GM19372 (cell line): ENCODE data around the gene FUT1.
"Not testable (repeated sequence)": the region's sequence is repeated elsewhere in the genome, so short reads cannot be mapped to it uniquely, and the experiment has no call there.

Experiments
- ATAC-seq: cut with Tn5 transposase; IDR thresholded peaks from one replicate; pipeline ENCODE4 v1.9.1; 2021; ENCODE audit warnings: mild to moderate bottlenecking, low read depth, moderate library complexity; ENCODE audit not compliant: unreplicated experiment

FUT1 gene

GRCh38 chr19:48718711-48719231 is 33.7 kb downstream of the FUT1 start:
- ATAC-seq, result no peak

GRCh38 chr19:48718106-48718505 is 34.3 kb downstream of the FUT1 start:
- not testable (repeated sequence) for ATAC-seq

- no peak for ATAC-seq
Observed at GRCh38 chr19:48716562-48717291, 35.7 kb downstream of the FUT1 start.

GRCh38 chr19:48715681-48716171 is 36.7 kb downstream of the FUT1 start:
- ATAC-seq, result no peak

GRCh38 chr19:48714759-48715675 is 37.4 kb downstream of the FUT1 start:
- no peak for ATAC-seq

GRCh38 chr19:48713864-48714755 is 38.3 kb downstream of the FUT1 start:
- peak; percentile 87 for ATAC-seq

- no peak for ATAC-seq
Observed at GRCh38 chr19:48713041-48713863, 39.2 kb downstream of the FUT1 start.

- no peak for ATAC-seq
Observed at GRCh38 chr19:48711106-48711662, 41.3 kb downstream of the FUT1 start.

- no peak for ATAC-seq
Observed at GRCh38 chr19:48708471-48708870, 44.0 kb downstream of the FUT1 start.

GRCh38 chr19:48705431-48705830 is 47.0 kb downstream of the FUT1 start:
- no peak for ATAC-seq

- ATAC-seq, result no peak
Observed at GRCh38 chr19:48703316-48703715, 49.1 kb downstream of the FUT1 start.

GRCh38 chr19:48702701-48703100 is 49.7 kb downstream of the FUT1 start:
- no peak for ATAC-seq

GRCh38 chr19:48698046-48698445 is 54.4 kb downstream of the FUT1 start:
- ATAC-seq, result no peak
